SW 1271 (cell line): ENCODE results near the gene DLG4.

Experiments
- DNase-seq, 2 experiments: peaks; one replicate each; lab custom pipeline; 2025; lab: John Stamatoyannopoulos, UW

The DLG4 gene

GRCh38 chr17:7214300-7215135, 5.1 kb downstream of the DLG4 start:
- peak; percentile 87 to 95 for DNase-seq

DNA sequence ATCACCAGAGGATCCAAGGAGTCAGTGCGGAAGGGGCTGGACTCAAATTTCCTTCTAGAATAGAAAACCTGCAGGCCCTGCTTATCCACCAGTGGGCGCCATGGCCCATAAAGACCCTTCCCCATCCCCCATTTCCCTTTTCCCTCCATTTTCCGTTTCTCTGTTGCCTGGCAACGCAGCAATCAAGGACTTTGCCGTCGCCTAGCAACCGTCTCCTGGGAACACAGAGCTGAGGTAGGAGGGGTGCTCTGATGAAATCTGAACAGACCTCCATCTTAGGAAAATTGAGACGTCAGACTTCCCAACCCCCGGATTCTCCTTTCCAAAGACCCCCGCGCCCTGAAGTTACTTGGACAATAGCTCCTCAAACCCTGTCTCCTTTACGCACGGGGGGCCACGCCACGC, 5.7 kb downstream of the DLG4 start:
- peak; percentile 75 to 90 for DNase-seq

DNA sequence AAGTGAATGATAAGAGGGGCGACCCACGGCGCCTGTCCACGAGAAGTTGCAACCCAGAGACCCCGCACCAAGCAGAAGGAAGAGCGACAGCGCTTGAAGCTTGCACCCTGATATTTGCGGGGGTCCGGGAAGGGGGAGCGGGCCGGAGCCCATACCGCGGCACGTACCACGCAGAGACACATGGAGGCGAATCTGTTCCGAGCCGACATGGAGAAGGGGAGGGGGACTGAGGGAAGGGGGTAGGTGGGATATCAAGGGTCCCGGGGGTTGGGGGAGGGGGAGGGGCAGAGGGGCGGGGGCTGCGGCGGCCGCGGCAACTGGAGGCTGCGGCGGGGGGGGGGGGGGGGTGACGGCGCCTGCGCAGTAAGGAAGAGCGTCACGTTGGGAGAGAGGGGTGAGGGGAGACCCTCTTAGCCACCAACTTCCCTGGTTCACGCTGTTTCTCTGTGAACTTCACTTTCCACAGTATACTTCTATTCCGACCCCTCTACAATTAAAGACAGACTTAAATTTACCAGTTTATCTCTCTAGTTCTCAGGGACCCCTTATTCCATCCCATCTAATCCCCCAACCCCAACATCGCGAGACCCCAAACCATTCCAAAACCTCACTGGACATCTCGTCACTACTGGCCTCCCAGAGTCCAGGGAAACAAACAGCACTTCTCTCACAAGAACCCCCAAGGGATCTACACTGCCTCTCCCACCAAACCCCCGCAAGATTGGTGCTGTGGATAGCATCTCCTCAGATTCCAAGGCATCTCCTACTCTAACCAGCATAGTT, 8.0 kb downstream of the DLG4 start:
- DNase-seq = no peak

GRCh38 chr17:7208754-7209460, 10.7 kb downstream of the DLG4 start:
- DNase-seq = no peak

DNA sequence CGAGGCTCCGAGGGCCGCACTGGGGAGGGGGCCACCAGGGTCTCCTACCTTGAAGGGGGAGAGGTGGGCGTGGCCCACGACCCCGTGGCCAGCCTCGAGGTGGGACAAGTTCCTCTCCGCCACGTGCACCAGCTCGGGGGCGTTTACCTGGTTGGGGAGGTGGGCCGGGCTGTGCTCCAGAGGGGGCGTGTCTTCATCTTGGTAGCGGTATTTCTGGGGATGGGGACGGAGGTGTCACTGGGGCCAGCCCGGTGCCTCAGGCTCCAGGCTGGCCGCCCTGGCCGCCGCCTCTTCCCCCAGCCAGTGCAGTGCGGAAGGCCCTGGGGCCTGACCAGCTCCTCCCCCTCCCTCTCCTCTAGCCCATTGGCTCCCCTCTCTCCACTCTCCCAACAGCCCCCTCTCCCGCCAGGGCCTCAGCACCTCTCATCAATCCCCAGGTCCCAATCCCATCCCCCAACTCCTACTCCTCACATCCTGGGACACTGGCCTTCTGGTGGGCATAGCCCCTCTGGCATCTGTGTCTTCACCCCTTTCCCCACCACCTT, 11.5 kb downstream of the DLG4 start:
- no peak for DNase-seq

DNA sequence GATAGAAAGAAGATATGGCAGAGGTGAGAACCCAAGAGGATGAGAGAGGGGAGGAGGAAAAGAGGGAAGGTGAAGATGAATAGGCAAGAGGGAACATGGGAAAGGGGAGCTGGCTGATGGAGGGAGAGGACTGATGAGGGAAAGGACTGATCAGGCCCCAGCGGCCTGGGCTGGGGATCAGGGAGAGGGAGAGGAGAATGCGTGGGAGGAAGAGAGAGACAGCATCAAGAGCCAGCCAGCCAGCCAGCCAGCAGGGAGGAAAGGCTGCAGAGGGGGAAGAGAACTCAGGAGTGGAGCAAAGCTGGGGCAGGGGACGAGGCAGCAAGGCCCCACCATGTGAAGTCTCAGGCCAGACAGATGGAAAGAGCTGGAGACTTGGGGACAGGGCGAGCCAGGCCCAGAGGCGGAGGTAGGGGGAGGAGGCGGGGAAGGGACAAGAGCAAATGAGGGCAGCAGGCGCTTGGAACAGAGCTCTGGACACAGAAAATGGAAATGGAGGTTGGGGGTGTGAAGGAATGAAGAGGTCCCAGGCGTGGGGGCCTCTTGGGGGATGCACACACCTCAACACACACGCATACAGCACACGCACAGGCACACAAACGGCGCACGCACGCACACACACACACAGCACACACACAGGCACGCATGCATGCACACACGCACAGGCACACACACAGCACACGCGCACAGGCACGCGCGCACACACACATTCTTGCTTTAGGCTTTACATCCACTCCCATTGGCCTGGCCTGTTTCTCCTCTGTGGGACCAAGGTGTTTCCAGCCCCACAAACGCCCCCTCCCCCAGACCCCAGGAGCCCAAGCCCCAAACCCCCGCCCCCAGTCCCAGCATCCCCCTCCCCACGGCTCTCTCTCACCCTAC, 12.3 kb downstream of the DLG4 start:
- no peak for DNase-seq

- DNase-seq = no peak
Measured at GRCh38 chr17:7205561-7205960, 14.1 kb downstream of the DLG4 start.

DNA sequence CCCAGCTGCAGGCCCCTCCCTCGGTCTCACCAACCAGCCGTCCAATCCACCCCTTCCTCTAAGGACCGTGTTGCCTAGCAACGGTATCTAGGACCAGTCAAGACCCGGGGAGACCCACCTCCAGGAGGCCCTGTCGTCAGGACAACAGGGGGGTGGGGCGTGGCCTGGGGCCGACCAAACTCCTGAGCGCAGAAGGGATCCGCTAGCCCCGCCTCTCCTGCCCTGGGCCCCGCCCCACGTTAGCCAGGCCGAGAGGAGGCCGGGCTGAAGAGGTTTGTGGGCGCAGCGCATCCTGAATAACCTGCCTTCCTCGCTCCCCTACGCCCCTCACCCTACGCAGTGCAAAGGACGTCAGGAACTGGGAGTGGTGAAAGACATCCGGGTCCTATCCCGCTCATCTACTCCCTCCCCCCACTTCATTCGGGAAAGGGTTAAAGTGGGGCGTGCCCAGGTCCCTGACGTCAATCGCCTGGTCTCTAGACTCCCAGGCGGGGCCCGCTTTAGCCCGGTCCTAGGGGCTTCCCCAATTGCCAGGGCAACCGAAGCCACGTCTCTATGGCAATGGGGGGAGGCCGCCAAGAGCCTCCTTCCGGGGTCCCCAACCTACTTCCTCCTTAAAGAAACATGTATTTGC, 14.7 kb downstream of the DLG4 start:
- no peak for DNase-seq

GRCh38 chr17:7204336-7204735, 15.3 kb downstream of the DLG4 start:
- no peak for DNase-seq

DNA sequence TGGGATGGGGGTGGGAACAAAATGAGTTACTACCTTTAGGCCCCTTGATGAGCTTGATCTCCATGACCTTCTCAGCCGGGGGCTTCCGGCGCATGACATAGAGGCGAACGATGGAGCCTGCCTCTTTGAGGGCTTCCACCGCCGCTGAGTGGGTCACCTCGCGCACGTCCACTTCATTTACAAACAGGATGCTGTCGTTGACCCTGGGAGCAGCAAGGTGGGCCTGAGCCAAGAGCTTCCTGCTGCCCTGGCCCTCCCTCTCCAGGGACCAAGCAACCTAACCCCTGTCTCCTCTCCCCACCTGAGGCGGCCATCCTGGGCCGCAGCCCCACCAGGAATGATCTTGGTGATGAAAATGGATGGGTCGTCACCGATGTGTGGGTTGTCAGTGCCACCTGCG, 16.2 kb downstream of the DLG4 start:
- DNase-seq = no peak

GRCh38 chr17:7196651-7197401, 22.8 kb downstream of the DLG4 start:
- DNase-seq = no peak

- no peak for DNase-seq
Measured at GRCh38 chr17:7195971-7196370, 23.7 kb downstream of the DLG4 start.

GRCh38 chr17:7192271-7192937, 27.2 kb downstream of the DLG4 start:
- no peak for DNase-seq

DNA sequence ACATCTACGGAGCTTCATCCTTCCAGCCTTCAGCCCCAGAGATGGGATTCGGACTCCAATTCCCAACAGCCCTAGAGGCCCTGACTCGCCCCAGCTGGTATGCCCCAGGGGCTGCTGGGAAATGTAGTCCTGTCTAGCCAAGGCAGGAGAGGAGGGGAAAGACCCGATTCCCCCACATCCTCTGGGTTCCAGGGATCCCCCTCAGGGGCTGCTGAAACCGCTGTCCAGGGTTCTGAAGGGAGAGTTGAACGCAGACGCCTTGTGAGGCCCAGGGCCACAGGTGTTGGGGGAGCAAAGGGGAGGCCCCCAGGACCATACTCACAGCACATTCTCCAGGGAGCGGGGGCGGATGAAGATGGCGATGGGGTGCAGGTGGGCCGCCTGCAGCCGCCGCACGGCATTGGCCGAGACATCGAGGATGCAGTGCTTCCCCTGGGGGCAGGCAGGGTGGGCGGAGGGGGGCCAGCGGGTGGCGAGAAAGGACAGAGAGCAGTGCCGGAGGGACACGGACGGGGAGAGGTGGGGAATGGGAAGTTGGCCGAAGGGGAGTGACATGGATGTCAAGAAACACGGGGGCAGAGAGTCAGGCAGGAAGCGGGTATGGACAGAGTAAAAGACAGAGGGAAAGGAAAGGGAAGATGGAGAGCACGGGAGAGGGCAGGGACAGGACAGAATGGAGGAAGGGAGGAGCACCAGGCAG, 27.9 kb downstream of the DLG4 start:
- DNase-seq = peak in 1 of 2 experiments; percentile 31

- no peak for DNase-seq
Measured at GRCh38 chr17:7191069-7191468, 28.6 kb downstream of the DLG4 start.

GRCh38 chr17:7190276-7190917, 29.2 kb downstream of the DLG4 start:
- DNase-seq = no peak

DNA sequence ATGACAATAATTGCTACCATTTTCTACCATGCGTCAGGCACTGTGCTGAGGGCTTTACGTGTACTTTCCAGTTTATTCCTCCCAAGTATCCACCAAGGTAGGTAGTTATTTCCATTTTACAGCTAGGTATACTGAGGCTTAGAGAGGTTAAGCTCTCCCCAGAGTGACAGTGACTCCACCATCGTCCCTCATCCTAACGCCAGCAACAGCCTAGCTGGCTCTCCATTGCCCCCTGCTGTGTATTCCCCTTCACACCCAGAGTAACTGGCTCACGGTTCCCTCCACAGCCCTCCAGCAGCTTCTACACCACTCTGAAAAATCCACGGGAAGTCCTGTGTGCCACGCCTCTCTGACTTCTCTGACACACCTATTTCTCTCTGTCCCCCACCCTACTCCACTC, 33.4 kb downstream of the DLG4 start:
- no peak for DNase-seq

GRCh38 chr17:7184647-7185046, 35.0 kb downstream of the DLG4 start:
- DNase-seq = no peak
